HG03135 (cell line): ENCODE measurements around the gene HSPG2.
A peak's percentile ranks its signal among the peaks of the same experiment; 100 is the strongest.

Experiments
- ATAC-seq: cut with Tn5 transposase; IDR thresholded peaks from one replicate; pipeline ENCODE4 v1.9.1; 2021; ENCODE audit warnings: mild to moderate bottlenecking, moderate library complexity; ENCODE audit not compliant: unreplicated experiment

Gene HSPG2

DNA sequence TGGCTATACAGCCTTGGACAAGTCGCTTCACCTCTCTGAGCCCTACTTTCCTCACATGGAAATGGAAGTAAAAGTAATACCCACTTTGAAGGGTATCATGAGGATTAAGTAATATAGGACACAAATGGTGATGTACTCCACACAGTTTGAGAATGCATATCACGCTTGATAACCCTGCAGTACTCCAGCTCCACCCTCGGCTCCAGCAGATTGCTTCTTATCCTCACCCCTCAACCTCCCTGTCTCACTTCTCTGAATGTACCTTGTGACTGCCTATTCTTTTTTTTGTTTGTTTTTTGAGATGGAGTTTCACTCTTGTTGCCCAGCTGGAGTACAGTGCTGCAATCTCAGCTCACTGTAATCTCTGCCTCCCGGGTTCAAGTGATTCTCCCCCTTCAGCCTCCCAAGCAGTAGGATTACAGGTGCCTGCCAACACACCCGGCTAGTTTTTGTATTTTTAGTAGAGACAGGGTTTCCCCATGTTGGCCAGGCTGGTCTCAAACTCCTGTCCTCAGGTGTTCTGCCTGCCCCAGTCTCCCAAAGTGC is 69.6 kb downstream of the HSPG2 start:
- ATAC-seq, result no peak

DNA sequence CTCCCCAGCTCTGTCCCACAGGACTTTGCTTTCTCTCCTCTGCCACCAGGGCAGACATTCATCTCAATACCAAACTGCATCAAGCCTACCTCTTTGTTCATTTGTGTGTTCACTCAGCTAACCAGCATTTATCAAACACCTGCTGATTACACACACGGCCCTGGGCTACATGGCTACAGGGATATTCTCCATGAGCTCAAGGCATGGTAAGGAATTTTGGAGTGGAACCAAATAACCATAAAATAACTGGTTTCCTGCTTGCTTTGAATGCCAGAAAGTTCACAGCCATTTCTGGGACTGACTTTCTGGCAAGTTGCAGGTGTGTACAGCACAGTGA is 70.4 kb downstream of the HSPG2 start:
- no peak for ATAC-seq

DNA sequence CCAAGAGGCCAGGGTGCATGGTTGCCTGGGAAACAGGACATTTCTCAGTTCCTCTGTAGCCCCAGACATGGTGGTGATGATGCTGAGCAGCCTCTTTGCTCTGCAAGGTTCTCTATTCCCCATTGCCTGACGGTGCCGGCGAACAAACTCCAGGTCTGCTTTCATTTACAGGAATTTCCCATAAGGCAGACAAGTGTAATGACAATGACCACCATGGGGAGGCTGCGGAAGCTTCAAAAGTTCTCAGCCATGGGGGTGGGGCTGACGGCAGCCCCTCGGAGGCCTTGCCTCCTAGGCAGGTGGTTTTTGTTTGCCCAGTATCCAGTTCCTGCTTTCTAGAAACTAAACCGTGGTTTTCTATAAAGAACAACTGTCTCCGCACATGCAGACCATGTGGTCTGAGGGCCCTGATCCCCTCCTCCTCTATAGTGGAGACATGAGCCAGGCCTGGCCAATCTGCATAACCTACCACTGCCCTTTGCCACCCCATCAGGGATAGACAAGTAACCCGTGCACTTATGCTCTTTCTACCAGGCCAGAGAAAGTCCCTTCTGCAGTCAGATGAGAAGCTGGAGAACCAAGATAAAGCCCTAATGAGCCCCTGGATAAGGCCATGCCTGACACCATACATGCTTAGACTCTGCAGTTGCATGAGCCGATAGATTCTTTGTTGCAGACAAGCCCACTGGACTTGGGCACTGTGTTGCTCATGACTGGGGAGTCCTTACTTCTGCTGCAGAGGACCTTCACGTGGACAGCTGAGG is 71.0 kb downstream of the HSPG2 start:
- ATAC-seq, result peak; percentile 79

DNA sequence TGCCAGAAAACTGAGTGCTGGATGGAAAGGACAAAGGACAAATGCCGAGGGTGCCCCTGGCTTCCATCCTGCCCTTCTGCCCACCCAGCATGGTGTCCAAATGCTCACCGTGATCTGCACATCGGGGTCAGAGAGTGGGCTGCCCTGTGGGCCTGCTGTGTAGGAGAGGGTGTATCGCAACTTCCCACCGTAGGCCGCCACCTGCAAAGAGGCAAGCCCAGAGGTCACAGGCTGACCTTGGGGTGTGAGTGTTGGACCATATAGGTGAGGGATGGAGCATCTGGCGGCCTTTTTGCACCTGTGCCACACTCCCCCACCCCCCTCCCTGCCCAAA is 71.5 kb downstream of the HSPG2 start:
- no peak for ATAC-seq

GRCh38 chr1:21864730-21865129 is 72.4 kb downstream of the HSPG2 start:
- ATAC-seq, result no peak

GRCh38 chr1:21863981-21864380 is 73.1 kb downstream of the HSPG2 start:
- ATAC-seq, result no peak

DNA sequence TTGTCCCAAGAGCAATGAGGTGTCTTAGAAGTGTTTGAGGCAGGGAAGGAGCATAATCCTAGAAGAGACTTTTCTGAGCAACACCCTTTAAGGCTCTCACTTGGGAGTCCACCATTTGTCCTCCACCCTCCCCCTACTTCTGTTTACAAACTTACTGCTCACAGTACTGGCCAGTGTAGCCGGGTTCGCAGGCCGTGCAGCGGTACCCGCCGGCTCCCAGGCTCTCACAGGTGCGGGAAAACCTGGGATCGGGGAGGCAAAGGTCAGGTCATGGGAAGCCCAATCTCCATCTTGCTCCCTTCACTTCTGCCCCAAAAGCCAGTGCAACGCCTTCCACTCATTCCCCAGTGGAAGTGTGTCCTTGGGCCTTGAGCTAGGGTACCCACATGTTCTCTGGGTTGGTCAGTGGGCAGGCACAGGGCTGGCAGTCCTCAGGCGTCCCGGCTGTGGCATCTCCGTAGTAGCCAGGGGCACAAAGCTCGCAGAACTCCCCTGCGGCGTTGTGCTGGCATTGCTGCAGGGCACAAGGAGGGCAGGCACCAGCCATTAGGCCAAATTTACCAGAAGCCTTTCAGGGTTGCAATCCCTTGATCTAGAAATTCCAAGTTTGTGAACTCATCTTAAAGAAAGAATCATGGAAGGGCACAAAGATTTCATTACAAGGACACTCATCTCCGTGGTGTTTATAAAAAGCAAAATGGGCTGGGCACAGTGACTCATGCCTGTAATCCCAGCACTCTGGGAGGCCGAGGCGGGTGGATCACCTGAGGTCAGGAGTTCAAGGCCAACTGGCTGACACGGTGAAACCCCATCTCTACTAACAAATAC is 75.3 kb downstream of the HSPG2 start:
- no peak for ATAC-seq

DNA sequence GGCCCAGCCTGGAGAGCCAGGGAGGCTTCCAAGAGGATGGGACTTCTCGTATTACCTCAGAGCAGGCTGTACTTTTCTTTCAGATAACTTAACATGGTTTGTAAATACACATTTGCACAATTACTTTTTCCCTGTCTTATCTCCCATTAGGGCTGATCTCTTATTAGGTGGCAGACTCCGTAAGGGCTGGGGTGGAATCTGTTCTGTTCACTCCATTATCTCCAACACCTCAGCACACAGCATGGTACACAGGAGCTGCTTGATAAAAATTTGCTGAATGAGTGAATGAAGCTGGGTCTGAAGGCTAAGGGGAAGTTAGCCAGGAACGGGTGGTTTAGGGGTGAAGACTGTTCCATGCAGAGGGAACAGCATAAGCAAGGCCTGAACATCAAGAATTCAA is 76.1 kb downstream of the HSPG2 start:
- no peak for ATAC-seq

DNA sequence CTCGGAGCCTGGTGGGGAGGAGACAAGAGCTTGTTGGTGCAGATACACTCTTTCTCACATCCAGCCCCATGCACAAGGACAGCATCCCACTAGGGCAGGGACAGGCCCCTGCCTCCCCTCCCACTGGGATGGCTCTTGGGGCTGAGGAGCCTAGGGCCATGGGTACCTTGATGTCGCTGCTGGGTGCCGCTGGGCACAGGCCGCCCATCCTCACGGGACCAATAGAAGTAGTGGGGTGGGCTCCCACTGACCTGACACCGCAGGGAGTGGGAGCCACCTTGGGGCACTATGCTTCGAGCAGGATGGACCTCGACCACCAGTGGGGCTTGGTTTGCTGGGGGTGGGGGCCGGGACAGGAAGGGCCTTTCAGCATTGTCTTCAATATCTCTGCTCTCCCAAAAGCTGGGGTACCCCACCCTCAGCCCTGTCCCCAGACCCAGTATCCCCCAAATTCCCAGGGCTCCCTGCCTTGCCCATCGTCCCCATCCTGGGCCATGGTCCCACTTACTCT is 77.4 kb downstream of the HSPG2 start:
- ATAC-seq, result no peak

DNA sequence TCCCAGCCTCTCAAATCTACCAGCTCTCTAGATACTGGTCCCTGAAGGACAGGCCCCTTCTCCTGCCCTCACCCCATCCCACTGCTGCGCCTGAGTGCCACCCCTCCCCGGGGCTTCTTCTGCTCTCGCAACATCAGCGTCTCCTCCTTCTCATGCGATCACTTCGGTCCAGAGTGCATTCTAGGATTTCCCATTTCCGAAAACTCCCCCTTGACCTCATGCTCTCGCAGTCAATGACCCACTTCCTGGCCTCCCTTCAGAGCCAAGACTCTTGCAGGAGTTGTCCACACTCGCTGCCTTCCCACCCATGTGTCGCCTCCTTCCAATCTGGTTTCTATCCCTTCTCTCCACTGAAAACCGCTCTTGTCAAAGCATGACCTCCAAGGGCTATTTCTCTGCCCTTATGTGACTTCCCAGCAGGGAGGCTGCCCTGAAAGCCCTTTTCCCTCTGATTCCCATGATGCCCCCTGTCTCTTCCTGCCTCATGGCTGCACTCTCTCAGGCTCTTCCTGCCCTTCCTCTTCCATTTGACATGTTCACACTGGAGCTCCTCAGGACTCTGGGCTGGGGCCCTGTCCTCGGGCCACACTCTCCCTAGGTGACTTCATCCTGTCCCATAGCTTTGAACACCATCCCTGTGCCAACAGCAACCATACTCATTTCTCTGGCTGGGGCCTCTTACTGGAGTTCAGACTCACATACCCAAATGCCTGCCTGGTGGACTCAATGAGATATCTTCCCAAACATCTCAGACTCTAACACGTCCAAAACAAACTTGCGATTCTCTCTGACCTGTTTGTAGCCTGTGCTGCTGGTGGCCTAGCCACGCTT is 79.1 kb downstream of the HSPG2 start:
- no peak for ATAC-seq

- no peak for ATAC-seq
Measured at GRCh38 chr1:21857142-21857839, 79.8 kb downstream of the HSPG2 start.

GRCh38 chr1:21855257-21856096 is 81.6 kb downstream of the HSPG2 start:
- ATAC-seq, result no peak

GRCh38 chr1:21854751-21855131 is 82.4 kb downstream of the HSPG2 start:
- ATAC-seq, result no peak

GRCh38 chr1:21854090-21854750 is 82.9 kb downstream of the HSPG2 start:
- ATAC-seq, result no peak

DNA sequence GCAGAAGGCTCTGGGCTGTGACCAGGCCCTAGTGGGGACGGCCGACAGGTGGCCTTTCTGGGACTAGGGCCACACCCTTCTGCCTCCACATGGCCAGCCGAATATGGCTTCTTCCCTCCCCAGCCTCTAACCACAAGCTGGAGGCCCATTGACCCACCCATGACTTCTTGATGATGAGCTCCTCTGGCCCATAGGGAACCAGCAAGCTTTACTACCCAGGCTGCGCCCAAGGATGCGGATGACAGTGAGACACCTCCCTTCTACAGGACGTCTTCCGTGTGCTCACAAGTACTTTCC is 84.0 kb downstream of the HSPG2 start:
- ATAC-seq, result no peak

GRCh38 chr1:21852282-21853130 is 84.6 kb downstream of the HSPG2 start:
- ATAC-seq, result no peak

- no peak for ATAC-seq
Measured at GRCh38 chr1:21851430-21852250, 85.5 kb downstream of the HSPG2 start.
